Thyroid gland (tissue), 4 donors: ENCODE measurements around the gene WNT9B.

Experiments
- CTCF ChIP-seq, 6 experiments: fragments of 200-600 bp in 3 of 6; fragments of 450-650 bp in 3 of 6; sonication (generic) in 3 of 6; IDR thresholded peaks; one replicate each; pipeline ENCODE4 v1.5.1; 2016 to 2019; ENCODE audit warnings: antibody characterized with exemption in 6 of 6, mild to moderate bottlenecking in 2 of 6, inconsistent platforms in 1 of 6, moderate library complexity in 1 of 6
- POLR2A ChIP-seq, 2 donors: fragments of 450-650 bp; IDR thresholded peaks; one replicate each; pipeline ENCODE4 v1.6.1; 2017; ENCODE audit warnings: antibody characterized with exemption in 2 of 2, mild to moderate bottlenecking in 2 of 2, moderate library complexity in 1 of 2

- no peak for TF ChIP-seq CTCF (IDR thresholded peaks at IDR 0.05)
- TF ChIP-seq POLR2A (IDR thresholded peaks at IDR 0.05), result no peak
Observed at GRCh38 chr17:46862949-46863348, 11.6 kb downstream of the WNT9B start.
